ENCODE results near the gene BACH2.
"Not testable (repeated sequence)": the region's sequence is repeated elsewhere in the genome, so short reads cannot be mapped to it uniquely, and the experiment has no call there.

The BACH2 gene

DNA sequence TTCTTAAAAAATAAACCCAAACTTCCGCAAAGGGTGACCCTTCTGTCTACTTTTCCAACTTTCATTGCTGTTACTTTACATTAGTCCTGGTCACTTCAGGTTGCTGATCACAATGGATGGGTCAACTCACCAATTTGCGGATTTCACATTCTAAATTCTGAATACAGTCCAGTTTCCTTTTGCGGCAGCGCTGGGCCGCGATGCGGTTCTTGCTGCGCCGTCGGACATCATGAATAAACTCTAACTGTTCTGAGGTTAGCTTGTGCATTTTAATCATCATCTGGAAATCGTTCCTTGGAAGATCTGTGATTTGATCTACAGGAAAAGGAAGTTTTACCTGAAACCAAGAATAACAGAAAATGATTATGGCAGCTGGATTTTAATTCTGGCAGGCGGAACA is 358.6 kb downstream of the BACH2 start:
- DNase-seq (ENCODE audit: low read depth) = no peak

DNA sequence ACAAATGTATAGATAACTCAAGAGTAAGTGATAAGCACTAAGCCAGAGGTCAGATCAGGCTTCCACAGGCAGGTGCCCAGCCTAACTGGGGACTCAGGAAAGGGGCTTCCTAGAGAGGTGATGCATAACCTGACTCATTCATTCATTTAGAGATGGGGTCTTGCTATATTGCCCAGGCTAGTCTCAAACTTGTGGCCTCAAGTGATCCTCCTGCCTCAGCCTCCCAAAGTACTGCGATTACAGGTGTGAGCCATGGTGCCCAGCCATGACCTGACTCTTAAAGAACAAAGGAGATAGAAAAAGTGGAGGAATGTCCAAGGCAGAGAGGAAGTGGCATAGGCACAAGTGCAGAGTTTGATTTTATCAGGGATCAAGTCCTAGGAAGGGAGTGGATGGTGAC is 360.5 kb downstream of the BACH2 start:
- no peak for DNase-seq (ENCODE audit: low read depth)

DNA sequence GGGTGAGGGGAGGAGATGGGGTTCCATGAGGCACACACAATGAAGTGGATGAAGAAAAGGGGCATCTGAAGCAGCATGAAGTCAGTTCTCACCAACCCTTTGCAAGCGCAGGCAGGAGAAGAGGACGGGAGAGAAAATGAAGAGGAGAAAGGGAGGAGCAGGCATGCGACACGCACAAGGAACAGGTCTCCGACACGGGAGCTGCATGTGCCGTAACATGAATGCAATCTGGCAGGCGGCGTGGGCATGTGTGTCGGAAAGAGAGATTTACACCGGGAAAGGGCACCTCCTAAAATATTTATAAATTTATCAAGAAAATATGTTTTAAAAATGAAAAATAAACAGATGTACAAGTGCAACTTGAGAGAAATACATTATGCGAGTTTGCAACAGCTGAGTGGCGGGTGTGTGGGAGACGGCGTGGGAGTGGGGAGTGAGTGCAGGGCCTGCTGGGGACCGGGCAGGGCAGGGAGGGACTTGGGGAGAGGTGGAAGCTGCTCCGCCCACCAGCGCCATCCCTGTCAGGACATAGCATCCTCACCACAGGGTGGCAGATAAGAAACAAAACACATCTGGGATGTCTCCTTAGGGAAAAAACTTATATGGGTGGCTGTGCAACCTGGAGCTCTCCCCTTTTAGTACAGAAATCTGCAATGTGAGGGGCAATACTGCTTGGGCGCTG is 361.8 kb downstream of the BACH2 start:
- DNase-seq (ENCODE audit: low read depth) = no peak

DNA sequence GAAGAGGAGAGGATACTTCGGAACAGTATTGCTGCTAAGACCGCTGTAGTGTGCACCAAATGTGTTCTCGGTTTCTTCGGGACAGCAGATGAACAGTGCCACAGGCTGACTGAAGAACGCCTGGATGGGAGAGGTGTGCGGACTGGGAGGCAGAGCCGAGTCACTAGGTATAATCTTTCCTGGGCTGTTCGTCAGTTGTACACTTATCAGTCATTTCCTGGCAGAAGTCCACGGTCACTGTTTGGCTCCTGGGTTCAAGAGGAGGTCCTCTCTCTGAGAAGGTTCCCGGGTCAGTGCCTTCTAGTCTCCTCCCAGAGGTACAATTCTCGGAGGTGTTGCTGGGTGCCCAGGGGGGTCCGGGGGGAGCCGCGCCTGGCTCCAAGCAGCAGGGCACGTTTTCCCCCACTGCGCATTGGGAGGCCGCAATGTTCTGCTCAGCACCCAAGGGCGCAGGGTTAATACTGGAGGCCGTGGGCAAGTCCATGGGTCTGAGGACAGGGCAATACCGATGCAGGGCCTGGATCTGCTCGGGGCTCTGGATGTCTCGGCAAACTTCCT is 364.3 kb downstream of the BACH2 start:
- no peak for DNase-seq (ENCODE audit: low read depth)

DNA sequence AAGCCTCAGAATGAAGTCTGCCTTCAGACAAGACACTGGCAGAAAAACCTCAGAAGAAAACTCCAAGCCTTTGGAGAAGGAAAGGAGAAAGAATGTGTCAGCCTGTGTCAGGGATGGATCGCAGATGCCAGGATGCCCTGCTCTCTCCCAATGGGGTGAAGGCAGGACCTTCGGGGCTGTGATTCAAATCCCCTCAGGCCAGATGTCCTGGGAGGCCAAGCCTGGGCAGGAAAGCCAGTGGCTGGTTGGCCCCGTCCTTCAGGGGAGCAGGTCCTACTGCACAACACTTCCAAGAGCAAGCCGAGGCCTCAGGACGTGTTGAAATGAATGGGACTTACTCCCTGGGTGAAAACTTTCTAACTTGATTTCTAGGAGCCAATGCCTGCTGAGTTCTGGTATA is 365.9 kb downstream of the BACH2 start:
- DNase-seq (ENCODE audit: low read depth) = no peak

DNA sequence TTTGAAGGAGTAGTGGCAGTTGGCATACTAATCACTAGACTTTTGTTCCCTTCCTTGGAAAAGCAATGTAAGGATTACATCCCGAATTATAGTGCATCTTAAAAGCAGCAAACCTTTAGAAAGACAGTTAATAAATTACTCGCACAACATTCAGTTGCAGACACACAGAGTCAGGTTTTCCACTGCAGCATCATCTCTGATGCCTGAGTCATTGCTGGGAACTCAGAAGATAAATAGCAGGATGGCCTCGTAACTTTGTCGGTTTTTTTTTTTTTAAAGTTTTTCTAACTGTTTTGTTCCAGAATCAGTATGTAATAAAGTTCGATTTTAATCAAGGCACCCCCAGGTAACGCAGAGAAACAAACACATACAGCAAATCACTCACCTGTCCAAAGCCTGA is 368.0 kb downstream of the BACH2 start:
- DNase-seq (ENCODE audit: low read depth) = no peak

DNA sequence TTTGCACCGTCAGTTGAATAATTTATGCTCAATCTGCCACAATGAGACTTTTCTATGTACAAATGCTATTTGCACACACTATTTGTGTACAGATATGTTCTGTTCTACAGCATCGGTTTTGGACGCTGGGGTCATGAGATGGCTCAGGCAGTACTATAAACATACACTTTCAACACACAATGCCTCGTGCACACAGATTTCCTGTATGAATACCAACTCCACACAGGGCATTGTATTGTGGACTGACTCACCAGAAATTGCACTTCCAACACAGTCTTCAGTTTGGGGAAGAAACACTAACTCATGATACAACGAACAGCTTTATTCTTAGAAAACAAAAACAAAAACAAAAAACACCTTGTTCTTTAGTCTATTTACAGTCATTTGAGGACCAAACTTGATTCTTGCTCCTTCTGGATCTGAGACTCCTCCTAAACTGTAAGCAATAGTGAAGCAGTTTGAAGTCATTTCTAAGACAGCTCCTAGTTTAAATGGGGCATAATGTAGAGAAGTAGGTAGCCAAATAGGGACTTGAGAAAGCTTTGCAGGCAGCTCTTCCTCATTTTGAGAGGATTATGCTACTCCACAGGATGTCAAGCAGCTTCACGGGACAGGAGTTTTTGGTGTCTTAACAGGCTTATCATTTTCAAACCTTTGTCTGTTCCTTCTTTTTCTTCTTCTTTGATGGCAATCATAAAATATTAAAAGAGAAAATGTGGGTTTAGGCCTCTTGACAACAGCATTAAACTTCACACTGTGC is 368.7 kb downstream of the BACH2 start:
- DNase-seq (ENCODE audit: low read depth) = no peak

DNA sequence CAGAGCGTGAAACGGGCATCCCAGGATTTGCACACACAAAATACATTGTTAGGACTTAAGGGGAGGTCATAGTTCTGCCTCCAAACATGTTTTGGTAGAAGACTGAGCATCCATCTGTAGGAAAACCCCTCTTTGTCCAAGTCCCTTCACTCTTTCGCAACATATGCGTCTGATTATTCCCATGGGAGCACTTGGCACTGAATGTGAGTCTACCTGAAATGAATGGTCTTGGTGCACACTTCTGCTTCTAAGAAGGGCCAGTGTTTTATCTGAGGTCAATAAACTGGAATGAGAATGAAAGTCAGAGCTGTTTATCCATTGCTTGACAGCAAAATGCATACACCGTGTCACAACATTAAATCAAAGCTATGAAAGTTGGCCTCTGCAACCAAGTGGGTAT is 369.4 kb downstream of the BACH2 start:
- no peak for DNase-seq (ENCODE audit: low read depth)

DNA sequence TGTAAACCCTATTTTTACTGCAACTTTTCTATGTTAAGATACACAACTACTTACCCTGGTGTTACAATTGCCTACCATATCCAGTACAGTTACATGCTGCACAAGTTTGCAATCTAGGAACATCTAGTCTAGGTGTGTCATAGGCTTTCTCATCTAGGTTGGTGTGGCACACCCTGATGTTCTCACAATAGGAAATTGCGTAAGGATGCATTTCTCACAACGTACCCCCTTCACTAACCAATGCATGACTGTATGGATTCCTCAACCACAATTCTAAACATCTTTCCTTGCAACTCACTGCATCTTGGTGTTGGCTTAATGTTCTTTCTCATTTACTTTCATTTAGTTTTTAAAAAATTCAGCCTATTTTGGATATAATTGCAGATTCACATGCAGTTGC is 370.8 kb downstream of the BACH2 start:
- DNase-seq (ENCODE audit: low read depth) = no peak

DNA sequence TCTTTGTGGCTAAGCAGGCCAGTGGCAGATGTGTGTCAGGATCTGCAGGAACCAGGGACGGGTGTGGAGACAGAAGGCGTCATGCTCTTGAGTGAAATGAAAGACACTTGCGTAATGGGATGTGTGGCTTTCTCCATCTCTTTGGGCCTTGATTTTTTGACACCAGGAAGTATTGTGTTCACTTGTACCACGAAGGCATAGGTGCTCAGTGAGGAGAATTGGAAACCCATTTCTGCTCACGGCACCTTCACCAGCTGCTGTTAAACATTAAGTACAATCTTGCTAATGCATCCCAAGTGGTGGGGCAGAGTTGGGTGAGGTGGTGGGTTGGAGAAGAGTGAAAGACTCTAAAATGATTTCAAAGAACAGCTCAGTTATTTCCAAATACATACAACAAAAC is 372.4 kb downstream of the BACH2 start:
- DNase-seq (ENCODE audit: low read depth) = no peak

DNA sequence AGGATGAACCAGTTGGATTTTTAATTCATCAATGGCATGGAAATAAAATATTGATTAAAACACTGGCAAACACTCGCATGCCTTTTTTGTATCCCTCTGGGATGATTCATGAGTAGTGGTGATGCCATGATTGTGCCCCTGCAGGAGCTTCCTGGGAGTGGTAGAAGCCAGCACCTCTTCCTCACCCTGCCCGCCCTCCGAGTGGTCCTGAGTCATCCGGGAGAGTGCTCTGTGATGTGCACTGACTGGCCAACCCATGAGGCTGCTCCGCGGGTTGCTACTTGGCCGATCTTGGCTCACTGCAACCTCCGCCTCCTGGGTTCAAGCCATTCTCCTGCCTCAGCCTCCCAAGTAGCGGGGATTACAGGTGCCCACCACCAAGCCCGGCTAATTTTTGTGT is 375.0 kb downstream of the BACH2 start:
- DNase-seq (ENCODE audit: low read depth) = no peak

DNA sequence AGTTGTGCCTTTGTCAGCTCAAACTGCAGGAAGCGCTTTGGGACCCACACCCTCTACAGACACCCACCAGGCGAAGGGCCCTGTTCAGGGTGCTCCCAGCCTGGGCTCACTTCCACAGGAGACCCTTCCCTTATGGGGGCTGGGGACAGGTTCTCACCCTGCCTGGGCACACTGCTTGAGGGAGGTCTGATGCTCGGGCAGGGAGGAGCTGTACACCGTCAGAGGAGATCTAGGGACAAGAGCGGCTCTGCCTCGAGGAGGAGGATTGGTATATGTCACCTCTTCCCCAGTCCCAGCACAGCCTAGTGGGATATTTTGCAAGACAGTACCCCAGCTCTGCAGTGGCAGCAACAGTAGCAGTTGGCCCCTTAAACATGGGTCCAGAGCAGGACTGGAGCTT is 375.4 kb downstream of the BACH2 start:
- no peak for DNase-seq (ENCODE audit: low read depth)

DNA sequence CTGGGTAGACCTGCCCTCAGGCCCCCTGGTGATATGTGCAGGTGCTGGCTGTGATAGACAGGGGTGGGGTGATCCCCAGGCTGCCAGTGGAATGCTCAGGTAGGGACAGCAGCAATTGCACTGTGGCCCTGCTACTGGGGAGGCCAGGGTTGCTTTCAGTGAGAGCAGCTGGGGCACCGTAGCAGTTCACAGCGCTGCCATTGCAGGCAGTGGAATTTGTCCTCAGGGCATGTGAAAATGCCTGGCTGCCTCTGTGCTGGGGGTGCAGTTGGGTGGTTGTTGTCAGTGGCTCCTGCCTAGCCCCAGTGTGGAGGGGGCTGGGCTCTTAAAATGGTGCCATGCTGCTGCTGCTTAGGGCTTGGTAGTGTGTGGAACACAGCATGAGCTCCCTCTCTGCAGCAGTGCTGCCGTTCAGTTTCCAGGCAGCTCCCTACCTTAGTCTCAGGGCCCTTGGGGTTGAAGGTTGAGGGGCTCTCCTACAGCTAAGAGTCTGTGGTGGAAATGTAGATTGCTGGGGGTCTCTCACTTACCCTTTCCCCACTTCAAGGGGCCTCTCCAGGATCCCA is 378.8 kb downstream of the BACH2 start:
- no peak for DNase-seq (ENCODE audit: low read depth)

DNA sequence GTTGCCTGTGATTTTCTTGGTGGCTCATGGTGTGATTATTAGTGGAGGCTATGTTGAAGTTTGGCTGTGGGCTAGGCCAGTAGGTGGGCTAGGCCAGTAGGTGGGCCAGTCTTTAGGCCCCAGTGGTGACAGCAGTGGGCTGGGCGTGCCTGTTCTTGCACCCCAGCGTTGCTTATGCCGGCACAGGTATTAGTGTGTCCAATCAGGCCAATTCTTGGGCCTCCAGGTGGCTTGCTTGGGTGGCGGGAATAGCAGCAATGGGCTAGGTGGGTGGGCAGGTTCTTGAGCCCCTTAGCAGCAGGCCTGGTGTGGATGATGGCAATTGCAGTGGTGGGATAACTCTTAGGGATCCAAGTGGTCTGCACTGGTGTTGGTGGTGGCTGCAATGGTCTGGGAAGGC is 379.4 kb downstream of the BACH2 start:
- no peak for DNase-seq (ENCODE audit: low read depth)

DNA sequence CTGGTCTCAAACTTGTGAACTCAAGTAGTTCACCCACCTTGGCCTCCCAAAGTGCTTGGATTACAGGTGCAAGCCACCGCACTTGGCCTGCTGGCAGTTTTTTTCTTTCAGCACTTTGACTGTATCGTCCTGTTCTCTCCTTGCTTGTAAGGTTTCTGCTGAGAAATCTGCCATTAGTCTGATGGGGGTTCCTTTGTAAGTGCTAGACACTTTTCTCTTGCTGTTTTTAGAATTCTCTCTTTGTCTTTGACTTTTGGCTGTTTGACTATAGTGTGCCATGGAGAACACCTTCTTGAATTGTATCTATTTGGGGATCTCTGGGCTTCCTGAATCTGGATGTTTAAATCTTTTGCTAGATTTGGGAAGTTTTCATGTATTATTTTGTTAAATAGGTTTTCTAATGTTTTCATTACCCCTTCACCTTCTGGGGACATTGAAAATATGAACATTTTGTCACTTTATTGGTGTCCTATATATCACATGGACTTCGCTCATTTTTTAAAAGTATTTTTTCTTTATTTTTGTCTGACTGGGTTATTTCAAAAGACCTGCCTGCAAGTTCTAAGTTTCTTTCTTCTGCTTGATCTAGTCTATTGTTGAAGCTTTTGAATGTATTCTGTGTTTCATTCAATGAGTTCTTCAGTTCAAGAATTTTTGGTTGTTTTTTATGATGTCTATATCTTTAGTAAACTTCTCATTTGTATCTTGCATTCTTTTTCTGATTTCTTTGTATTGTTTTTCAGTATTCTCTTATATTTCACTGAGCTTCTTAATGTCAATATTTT is 380.3 kb downstream of the BACH2 start:
- no peak for DNase-seq (ENCODE audit: low read depth)

DNA sequence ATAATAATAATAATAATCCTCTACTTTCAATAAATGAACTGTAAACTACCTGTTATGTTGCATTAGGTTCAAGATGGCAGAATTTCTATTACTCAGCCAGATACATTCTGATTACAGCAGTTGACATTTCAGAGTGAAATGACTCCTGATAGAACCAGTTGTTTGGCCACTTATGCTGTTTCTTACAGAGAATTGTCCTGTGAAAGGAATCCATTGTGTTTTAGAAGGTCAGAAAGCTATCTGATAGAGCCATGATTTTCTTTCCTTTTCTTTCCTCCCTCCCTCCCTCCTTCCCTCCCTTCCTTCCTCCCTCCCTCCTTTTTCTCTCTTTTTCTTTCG is 385.8 kb downstream of the BACH2 start:
- DNase-seq (ENCODE audit: low read depth) = no peak

DNA sequence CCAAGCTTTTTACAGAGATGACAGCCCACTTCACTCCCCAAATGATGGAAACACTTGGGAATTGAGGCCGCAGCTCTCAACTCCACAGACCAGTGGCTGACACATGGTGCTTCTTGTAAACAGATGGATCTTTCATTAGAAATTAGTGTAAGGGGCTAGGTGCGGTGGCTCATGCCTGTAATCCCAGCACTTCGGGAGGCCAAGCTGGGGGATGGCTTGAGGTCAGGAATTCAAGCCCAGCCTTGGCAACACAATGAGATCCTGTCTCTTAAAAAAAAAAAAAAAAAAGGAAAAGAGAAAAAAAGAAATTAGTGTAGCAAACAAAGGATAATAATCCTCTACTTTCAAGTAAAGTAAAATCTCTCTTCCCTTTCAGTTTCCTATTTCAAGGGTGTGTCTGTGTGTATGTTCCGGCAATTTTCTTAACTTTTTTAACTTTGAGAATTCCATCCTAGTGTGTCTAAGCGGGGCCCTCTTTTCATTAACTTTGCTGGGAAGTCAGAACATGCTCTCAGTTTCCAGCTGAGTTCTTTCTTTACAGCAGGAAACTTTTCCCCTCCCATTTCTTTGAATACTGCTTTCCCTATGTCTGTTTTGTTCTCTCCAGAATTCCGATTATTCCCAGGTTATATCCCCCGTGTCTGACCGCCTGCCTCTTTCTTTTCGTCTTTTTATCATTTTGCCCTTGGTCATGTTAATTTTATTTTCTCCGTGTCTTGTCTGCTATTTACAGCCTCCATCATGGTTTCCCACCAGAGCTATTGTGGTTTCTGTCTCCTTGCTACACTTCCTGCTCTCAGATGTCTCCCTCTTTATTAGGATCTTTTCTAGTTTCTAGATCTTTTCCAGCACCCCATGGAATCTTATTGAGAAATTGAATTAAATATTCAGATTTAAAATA is 386.4 kb downstream of the BACH2 start:
- not testable (repeated sequence) for DNase-seq (ENCODE audit: low read depth)

DNA sequence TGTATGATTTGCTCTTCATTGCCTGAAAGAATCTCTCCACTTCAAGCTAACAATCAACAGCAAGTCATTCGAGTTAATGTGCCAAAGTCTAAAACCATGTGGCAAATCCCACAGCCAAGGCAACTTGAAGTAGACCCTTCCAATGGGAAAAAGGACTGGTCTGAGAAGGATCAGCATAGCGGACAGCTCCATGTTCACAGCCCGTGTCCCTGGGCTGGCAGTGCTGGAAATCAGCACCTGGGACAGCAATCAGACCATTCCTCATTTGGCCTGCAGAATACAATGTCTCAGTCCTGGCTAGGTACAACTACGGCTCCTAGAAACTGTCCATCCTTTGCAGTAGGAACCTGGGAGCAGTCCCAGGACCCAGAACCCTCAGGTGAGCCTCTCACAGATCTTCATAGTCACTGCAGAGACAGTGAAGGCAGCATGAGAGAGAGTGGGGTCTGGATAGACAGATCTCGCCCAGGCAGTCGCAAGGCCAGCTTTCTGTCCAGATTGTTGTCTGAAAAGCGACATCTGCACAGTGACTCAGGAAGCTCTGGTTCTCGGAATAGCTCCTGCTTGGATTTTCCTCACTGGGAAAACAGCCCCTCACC is 401.3 kb downstream of the BACH2 start:
- no peak for DNase-seq (ENCODE audit: low read depth)

DNA sequence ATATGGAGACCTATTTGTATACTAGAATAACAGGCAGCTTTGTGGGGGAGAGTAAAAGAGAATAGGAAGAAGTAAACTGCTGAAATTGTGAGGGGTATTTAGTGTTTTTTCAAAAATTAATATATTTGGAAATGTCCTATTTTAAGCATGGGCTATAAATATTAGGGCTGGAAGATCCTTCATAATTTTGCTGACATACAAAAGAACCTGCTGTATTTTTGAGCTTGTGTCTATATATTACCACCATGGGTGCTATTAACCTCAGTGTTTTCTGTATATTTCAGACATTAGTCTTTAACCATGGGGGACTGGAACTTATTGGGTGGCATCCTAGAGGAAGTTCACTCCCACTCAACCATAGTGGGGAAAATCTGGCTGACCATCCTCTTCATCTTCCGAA is 402.5 kb downstream of the BACH2 start, which contains the start of gene GJA10:
Gene GJA10 (plus strand): TSS at position 301 of the 400 bp plus-strand sequence. CDS start 0 bp downstream, at position 301.
- DNase-seq (ENCODE audit: low read depth) = no peak

DNA sequence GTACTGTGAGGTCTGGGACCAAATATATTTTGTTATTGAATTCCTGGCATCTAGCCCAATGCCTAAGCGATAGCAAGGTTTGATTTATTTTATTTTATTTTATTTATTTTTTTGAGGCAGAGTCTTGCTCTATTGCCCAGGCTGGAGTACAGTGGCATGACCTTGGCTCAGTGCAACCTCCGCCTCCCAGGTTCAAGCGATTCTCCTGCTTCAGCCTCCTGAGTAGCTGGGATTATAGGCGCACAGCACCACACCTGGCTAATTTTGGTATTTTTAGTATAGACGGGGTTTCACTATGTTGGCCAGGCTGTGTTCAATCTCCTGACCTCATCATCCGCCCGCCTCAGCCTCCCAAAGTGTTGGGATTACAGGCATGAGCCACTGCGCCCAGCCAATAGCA is 404.1 kb downstream of the BACH2 start:
- DNase-seq (ENCODE audit: low read depth) = not testable (repeated sequence)

Data from activated T-cell treated with anti-CD3 and anti-CD28 coated beads for 1 hour (primary cell).